Erythroblast (primary cell): ENCODE data around the gene HSD11B1.

Experiments used
- GATA1 ChIP-seq: IDR thresholded peaks from 2 replicates; pipeline ENCODE4 v1.6.1; 2011; ENCODE audit warnings: low read depth, mild to moderate bottlenecking, control low read depth, low read length, moderate library complexity
- POLR2A ChIP-seq: IDR thresholded peaks from 2 replicates; pipeline ENCODE4 v1.6.1; 2011; ENCODE audit warnings: mild to moderate bottlenecking, low read length

DNA sequence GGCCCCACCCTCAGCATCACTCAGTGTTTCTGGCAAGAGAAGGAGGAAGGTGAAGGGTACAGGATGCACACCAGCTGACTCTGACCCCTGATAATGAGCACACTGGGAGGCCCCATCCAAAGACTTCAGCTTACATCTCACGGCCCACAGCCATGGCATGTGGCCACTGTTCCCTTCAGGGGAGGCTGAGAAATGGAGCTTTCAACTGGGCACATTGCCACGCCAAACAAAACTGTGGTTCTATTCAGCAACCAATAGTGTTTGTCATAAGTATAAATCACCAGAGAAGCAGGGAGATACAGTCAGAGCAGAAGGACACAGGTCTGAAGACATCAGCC is 38.5 kb downstream of the HSD11B1 start:
- TF ChIP-seq POLR2A (no peak), GATA1 (no peak)
